Ammon's horn (tissue), 1 donor: ENCODE results near the gene CLDN1.

Experiments
- DNase-seq: peaks from one replicate; pipeline ENCODE4 v3.0.0-alpha.2; 2016; ENCODE audit warnings: low spot score

Gene CLDN1

GRCh38 chr3:190330936-190331734, 8.9 kb upstream of the CLDN1 start:
- no peak for DNase-seq

GRCh38 chr3:190326930-190327329, 4.7 kb upstream of the CLDN1 start:
- no peak for DNase-seq

GRCh38 chr3:190326361-190326760, 4.1 kb upstream of the CLDN1 start:
- no peak for DNase-seq

GRCh38 chr3:190325923-190326322, 3.7 kb upstream of the CLDN1 start:
- DNase-seq, result no peak

GRCh38 chr3:190323246-190323626, 990 bp upstream of the CLDN1 start:
- DNase-seq, result peak; percentile 41

GRCh38 chr3:190322604-190323245, 479 bp upstream of the CLDN1 start:
- no peak for DNase-seq

GRCh38 chr3:190320594-190321362, 1.5 kb downstream of the CLDN1 start:
- DNase-seq, result no peak

- DNase-seq, result no peak
Measured at GRCh38 chr3:190319660-190320059, 2.6 kb downstream of the CLDN1 start.

- no peak for DNase-seq
Measured at GRCh38 chr3:190318666-190319065, 3.6 kb downstream of the CLDN1 start.

- no peak for DNase-seq
Measured at GRCh38 chr3:190314741-190315140, 7.5 kb downstream of the CLDN1 start.

- no peak for DNase-seq
Measured at GRCh38 chr3:190309414-190309813, 12.8 kb downstream of the CLDN1 start.

GRCh38 chr3:190308154-190308553, 14.1 kb downstream of the CLDN1 start:
- no peak for DNase-seq

GRCh38 chr3:190307164-190307545, 15.1 kb downstream of the CLDN1 start:
- no peak for DNase-seq

- DNase-seq, result no peak
Measured at GRCh38 chr3:190306513-190307163, 15.6 kb downstream of the CLDN1 start.

- no peak for DNase-seq
Measured at GRCh38 chr3:190306026-190306425, 16.2 kb downstream of the CLDN1 start.

- no peak for DNase-seq
Measured at GRCh38 chr3:190305406-190305805, 16.8 kb downstream of the CLDN1 start.

GRCh38 chr3:190303884-190304283, 18.4 kb downstream of the CLDN1 start:
- DNase-seq, result no peak

- no peak for DNase-seq
Measured at GRCh38 chr3:190302212-190302867, 19.9 kb downstream of the CLDN1 start.

GRCh38 chr3:190301591-190301990, 20.7 kb downstream of the CLDN1 start:
- DNase-seq, result no peak

GRCh38 chr3:190299969-190300368, 22.3 kb downstream of the CLDN1 start:
- no peak for DNase-seq

- DNase-seq, result no peak
Measured at GRCh38 chr3:190294030-190294429, 28.2 kb downstream of the CLDN1 start.

- no peak for DNase-seq
Measured at GRCh38 chr3:190293621-190294020, 28.6 kb downstream of the CLDN1 start.
